Left lung (tissue), 10 donors: ENCODE data around the gene CRABP1. TPM values are rescaled to one million over a fixed set of nuclear protein-coding genes. Genes with fewer than 3 reads are reported as not detected.

ENCODE experiments used
- ATAC-seq: fragments of 200-7000 bp; cut with Tn5 transposase; one replicate; pipeline ENCODE4 v1.9.1; 2020; ENCODE audit warnings: moderate library complexity
- DNase-seq, 4 donors: peaks; one replicate each; pipeline ENCODE4 v3.0.0-alpha.2; 2013 to 2020
- H3K27ac ChIP-seq, 2 donors: fragments of 200-600 bp; sonication (generic) in 1 of 2; one replicate each; pipeline versions ENCODE4 v1.5.0 to v1.8.0; 2020 to 2021
- H3K27me3 ChIP-seq, 2 donors: fragments of 200-600 bp; sonication (generic) in 1 of 2; one replicate each; pipeline versions ENCODE4 v1.5.0 to v1.8.0; 2020 to 2021
- H3K36me3 ChIP-seq, 2 donors: fragments of 200-600 bp; sonication (generic) in 1 of 2; one replicate each; pipeline versions ENCODE4 v1.5.0 to v1.8.0; 2020 to 2021
- H3K4me1 ChIP-seq, 2 donors: fragments of 200-600 bp; one replicate each; pipeline ENCODE4 v1.8.0; 2021
- H3K4me3 ChIP-seq, 2 donors: fragments of 200-600 bp; sonication (generic) in 1 of 2; one replicate each; pipeline versions ENCODE4 v1.5.0 to v1.8.0; 2020 to 2021; ENCODE audit warnings: mild to moderate bottlenecking in 1 of 2
- H3K9me3 ChIP-seq, 2 donors: fragments of 200-600 bp; sonication (generic) in 1 of 2; one replicate each; pipeline versions ENCODE4 v1.5.0 to v1.8.0; 2020 to 2021
- intact Hi-C, 2 donors: fragments of 100-400 bp; cut with DNase I; formaldehyde crosslinking; loops; one replicate each; pipeline versions ENCODE4 v1.11.2 to v1.14.2; 2022
- polyA plus RNA-seq, 6 donors: library from polyadenylated mRNA; unstranded; fragments of 120-200 nt; gene quantifications; one replicate each; pipeline ENCODE4 v1.2.1, GENCODE V29; 2013; ENCODE audit not compliant: insufficient read length in 6 of 6
- total RNA-seq, 2 donors: library from RNA; stranded (reverse); fragmentation: NEBNext Ultra II Directional; extraction: Animal tissue kit (Norgen Biotek cat#: 25700); gene quantifications; one replicate each; pipeline ENCODE4 v1.2.1, GENCODE V29; 2021
- TF ChIP-seq, protein P1 (sequence below), 2 donors: fragments of 200-600 bp; sonication (generic) in 1 of 2; IDR thresholded peaks; one replicate each; pipeline versions ENCODE4 v1.5.0 to v1.8.0; 2021; ENCODE audit warnings: antibody characterized with exemption in 2 of 2
- donor health status: DM: no; HTN: yes; CAD: no.
- donor health status: DM: no; HTN: no; CAD: no.

Gene CRABP1
- total and polyA plus RNA-seq, 8 donors: 0.29 to 0.79 (median 0.40) TPM; not detected in 2

GRCh38 chr15:78390242-78390641 lies 50.1 kb downstream of the CRABP1 start:
- intact Hi-C loops: no loop called here
- H3K4me3 ChIP-seq: no peak overlapping the region
- no peak for DNase-seq
- TF ChIP-seq, protein P1, sequence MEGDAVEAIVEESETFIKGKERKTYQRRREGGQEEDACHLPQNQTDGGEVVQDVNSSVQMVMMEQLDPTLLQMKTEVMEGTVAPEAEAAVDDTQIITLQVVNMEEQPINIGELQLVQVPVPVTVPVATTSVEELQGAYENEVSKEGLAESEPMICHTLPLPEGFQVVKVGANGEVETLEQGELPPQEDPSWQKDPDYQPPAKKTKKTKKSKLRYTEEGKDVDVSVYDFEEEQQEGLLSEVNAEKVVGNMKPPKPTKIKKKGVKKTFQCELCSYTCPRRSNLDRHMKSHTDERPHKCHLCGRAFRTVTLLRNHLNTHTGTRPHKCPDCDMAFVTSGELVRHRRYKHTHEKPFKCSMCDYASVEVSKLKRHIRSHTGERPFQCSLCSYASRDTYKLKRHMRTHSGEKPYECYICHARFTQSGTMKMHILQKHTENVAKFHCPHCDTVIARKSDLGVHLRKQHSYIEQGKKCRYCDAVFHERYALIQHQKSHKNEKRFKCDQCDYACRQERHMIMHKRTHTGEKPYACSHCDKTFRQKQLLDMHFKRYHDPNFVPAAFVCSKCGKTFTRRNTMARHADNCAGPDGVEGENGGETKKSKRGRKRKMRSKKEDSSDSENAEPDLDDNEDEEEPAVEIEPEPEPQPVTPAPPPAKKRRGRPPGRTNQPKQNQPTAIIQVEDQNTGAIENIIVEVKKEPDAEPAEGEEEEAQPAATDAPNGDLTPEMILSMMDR (IDR thresholded peaks at IDR 0.05): no peak
- ATAC-seq: no peak
- no peaks in the 10 kb centered on the region for H3K36me3 ChIP-seq
- no peaks in the 10 kb centered on the region for H3K9me3 ChIP-seq
- no peak overlapping the region for H3K27ac ChIP-seq
- H3K4me1 ChIP-seq: no peaks in the 10 kb centered on the region
- peaks cover 0 to 27% of the 10 kb centered on the region in 2 donors for H3K27me3 ChIP-seq

- no peaks in the 10 kb centered on the region for H3K9me3 ChIP-seq
- DNase-seq (no peak), ATAC-seq (no peak)
- no peak overlapping the region for H3K4me3 ChIP-seq
- H3K27ac ChIP-seq: no peak overlapping the region
- TF ChIP-seq, protein P1 (IDR thresholded peaks at IDR 0.05): no peak
- H3K36me3 ChIP-seq: no peaks in the 10 kb centered on the region
- intact Hi-C loops: no loop called here
- H3K27me3 ChIP-seq: peaks cover 0 to 26% of the 10 kb centered on the region in 2 donors
- H3K4me1 ChIP-seq: no peaks in the 10 kb centered on the region
Measured at GRCh38 chr15:78390826-78391225, 50.7 kb downstream of the CRABP1 start.

GRCh38 chr15:78391781-78392180 lies 51.6 kb downstream of the CRABP1 start:
- Histone ChIP-seq H3K27me3 (peaks cover 0 to 17% of the 10 kb centered on the region in 2 donors), H3K27ac (no peak overlapping the region), H3K9me3 (no peaks in the 10 kb centered on the region), H3K4me3 (no peak overlapping the region), H3K36me3 (no peaks in the 10 kb centered on the region), H3K4me1 (no peaks in the 10 kb centered on the region)
- TF ChIP-seq, protein P1 (IDR thresholded peaks at IDR 0.05): no peak
- intact Hi-C loops: no loop called here
- DNase-seq: no peak
- no peak for ATAC-seq

- no peaks in the 10 kb centered on the region for H3K4me1 ChIP-seq
- peaks cover 0 to 10% of the 10 kb centered on the region in 2 donors for H3K27me3 ChIP-seq
- TF ChIP-seq, protein P1 (IDR thresholded peaks at IDR 0.05): no peak
- no peaks in the 10 kb centered on the region for H3K9me3 ChIP-seq
- intact Hi-C loops: no loop called here
- no peak overlapping the region for H3K27ac ChIP-seq
- H3K36me3 ChIP-seq: no peaks in the 10 kb centered on the region
- no peak overlapping the region for H3K4me3 ChIP-seq
- ATAC-seq: peak; percentile 29
- no peak for DNase-seq
Measured at GRCh38 chr15:78392430-78392829, 52.3 kb downstream of the CRABP1 start.

DNA sequence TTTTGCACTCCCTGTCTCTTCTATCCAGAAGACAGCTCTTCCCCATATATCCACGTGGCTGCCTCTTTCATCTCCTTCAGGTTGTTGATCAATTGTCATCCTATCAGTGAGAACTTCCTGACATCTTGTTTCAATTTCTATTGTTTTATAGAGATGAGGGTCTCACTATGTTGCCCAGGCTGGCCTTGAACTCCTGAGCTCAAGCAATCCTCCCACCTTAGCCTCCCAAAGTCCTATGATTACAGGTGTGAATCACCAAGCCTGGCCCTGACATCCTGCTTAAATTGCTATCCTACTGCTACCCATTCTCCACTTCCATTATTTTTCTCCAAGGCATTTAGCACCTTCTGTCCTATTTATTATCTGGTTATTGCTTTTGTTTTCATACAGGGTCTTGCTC lies 53.0 kb downstream of the CRABP1 start:
- intact Hi-C loops: no loop called here
- H3K27ac ChIP-seq: no peak overlapping the region
- no peaks in the 10 kb centered on the region for H3K36me3 ChIP-seq
- H3K4me1 ChIP-seq: no peaks in the 10 kb centered on the region
- no peak for DNase-seq
- H3K27me3 ChIP-seq: peaks cover 0 to 5% of the 10 kb centered on the region in 2 donors
- no peak overlapping the region for H3K4me3 ChIP-seq
- no peaks in the 10 kb centered on the region for H3K9me3 ChIP-seq
- ATAC-seq: no peak
- TF ChIP-seq, protein P1 (IDR thresholded peaks at IDR 0.05): no peak
